ENCODE data around the gene STAG1. TPM values are rescaled to one million over a fixed set of nuclear protein-coding genes. Genes with fewer than 3 reads are reported as not detected.

The STAG1 gene
- total and polyA plus RNA-seq, 2 of the 13 experiments (the other 11 are each of a cell fraction or from before 2014, with no cell fraction given), result 6.2 to 25.9 TPM

DNA sequence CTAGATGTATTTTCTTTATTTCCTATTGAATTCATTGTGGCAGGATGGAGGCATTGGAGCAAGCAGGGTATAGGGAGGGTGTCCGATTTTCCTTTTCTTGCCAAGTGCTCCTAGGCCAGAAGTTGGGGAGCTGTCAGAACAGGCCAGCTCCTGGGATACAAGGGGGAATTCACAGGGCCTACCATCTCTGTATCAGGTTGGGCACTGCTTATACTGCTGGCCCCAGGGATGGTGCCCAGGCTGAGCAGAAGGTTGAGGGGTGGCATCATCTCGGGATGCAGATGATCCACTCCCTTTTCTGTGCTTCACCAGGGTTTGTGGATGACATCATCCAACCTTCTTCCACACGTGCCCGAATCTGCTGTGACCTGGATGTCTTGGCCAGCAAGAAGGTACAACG is 422.6 kb downstream of the STAG1 start:
- Histone ChIP-seq H3K79me2 (ENCODE audit: insufficient read depth, low read length) (no peaks in the 10 kb centered on the region), H3K4me3 (replicated peaks in 1 of 3; ENCODE audit: insufficient read depth in 1 of 3, low read depth in 2 of 3, low read length in 3 of 3) (no peak overlapping the region), H3K27me3 (ENCODE audit: control insufficient read depth in 1 of 2, insufficient read depth in 2 of 2, low read length in 2 of 2) (no peaks in the 10 kb centered on the region), H3K4me1 (ENCODE audit: insufficient read depth, low read length) (0 out of 2 replicates have a peak, but pooled peaks cover 4% of the 10 kb centered on the region), H2AFZ (ENCODE audit: low read length) (no peak overlapping the region), H3K27ac (ENCODE audit: extremely low read length, insufficient read depth, low read length) (no peak overlapping the region), H3K36me3 (replicated peaks in 1 of 2; ENCODE audit: control insufficient read depth in 1 of 2, insufficient read depth in 2 of 2, low read length in 2 of 2) (peaks cover 23 to 59% of the 10 kb centered on the region in 2 experiments; a peak in 4 of 5 replicates), H4K20me1 (ENCODE audit: insufficient read depth, low read length) (no peaks in the 10 kb centered on the region), H3K9ac (ENCODE audit: insufficient read depth, low read depth, low read length) (no peak overlapping the region), H3K9me3 (ENCODE audit: low read length) (no peaks in the 10 kb centered on the region), H3K4me2 (ENCODE audit: low read depth, low read length) (no peak overlapping the region)
- FAIRE-seq (no peak), ATAC-seq (no peak), DNase-seq (ENCODE audit: low spot score) (no peak)
- CTCF ChIA-PET (ENCODE audit: low intra/inter-chr PET ratio, low total read pairs), result no interaction called here
- in situ Hi-C loops (cut with HindIII; ENCODE audit: extremely low pct_ligation_motif_present, low pct_unique_long_range_greater_than_20kb) (no loop called here), intact Hi-C loops (cut with micrococcal nuclease; ENCODE audit: unreplicated experiment) (no loop called here)
- POLR2A ChIA-PET, result no interaction called here
- no TSS peak for BruUV-seq (replicated peaks)
- 88% methylated on average over 5 of the region's 5 CpGs for WGBS (ENCODE audit: low lambda C conversion rate)
- TF ChIP-seq RBM22 (optimal IDR thresholded peaks at IDR 0.05; ENCODE audit: low read length) (peak; percentile 21), ATF7 (IDR thresholded peaks at IDR 0.05) (peak; percentile 76), ATF7 (CRISPR knock-in tag; IDR thresholded peaks at IDR 0.05) (no peak), ZNF446 (CRISPR knock-in tag; IDR thresholded peaks at IDR 0.05) (no peak), MTF2 (CRISPR knock-in tag; IDR thresholded peaks at IDR 0.05; ENCODE audit: borderline replicate concordance) (no peak), TARDBP (CRISPR knock-in tag; IDR thresholded peaks at IDR 0.05) (no peak), SP4 (CRISPR knock-in tag; IDR thresholded peaks at IDR 0.05) (no peak), ZNF772 (CRISPR knock-in tag; IDR thresholded peaks at IDR 0.05) (no peak), SP5 (CRISPR knock-in tag; IDR thresholded peaks at IDR 0.05; ENCODE audit: borderline replicate concordance, low read depth) (no peak), AKAP8 (CRISPR knock-in tag; IDR thresholded peaks at IDR 0.05) (no peak), POLR2AphosphoS5 (IDR thresholded peaks at IDR 0.05; ENCODE audit: low read depth, low read length) (no peak), GPN1 (CRISPR knock-in tag; IDR thresholded peaks at IDR 0.05; ENCODE audit: borderline replicate concordance) (no peak), ZNF879 (CRISPR knock-in tag; IDR thresholded peaks at IDR 0.05) (no peak), ZNF577 (CRISPR knock-in tag; IDR thresholded peaks at IDR 0.05; ENCODE audit: borderline replicate concordance, low read depth) (no peak)
- TF ChIP-seq, protein P1, sequence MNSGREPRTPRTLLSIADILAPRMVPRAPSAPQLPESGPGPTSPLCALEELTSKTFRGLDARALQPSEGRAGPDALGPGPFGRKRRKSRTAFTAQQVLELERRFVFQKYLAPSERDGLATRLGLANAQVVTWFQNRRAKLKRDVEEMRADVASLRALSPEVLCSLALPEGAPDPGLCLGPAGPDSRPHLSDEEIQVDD (CRISPR knock-in tag; IDR thresholded peaks at IDR 0.05; ENCODE audit: borderline replicate concordance), result no peak
- TF ChIP-seq, protein P2, sequence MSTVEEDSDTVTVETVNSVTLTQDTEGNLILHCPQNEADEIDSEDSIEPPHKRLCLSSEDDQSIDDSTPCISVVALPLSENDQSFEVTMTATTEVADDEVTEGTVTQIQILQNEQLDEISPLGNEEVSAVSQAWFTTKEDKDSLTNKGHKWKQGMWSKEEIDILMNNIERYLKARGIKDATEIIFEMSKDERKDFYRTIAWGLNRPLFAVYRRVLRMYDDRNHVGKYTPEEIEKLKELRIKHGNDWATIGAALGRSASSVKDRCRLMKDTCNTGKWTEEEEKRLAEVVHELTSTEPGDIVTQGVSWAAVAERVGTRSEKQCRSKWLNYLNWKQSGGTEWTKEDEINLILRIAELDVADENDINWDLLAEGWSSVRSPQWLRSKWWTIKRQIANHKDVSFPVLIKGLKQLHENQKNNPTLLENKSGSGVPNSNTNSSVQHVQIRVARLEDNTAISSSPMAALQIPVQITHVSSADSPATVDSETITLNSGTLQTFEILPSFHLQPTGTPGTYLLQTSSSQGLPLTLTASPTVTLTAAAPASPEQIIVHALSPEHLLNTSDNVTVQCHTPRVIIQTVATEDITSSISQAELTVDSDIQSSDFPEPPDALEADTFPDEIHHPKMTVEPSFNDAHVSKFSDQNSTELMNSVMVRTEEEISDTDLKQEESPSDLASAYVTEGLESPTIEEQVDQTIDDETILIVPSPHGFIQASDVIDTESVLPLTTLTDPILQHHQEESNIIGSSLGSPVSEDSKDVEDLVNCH (CRISPR knock-in tag; IDR thresholded peaks at IDR 0.05), result no peak
- TF ChIP-seq, protein P3, sequence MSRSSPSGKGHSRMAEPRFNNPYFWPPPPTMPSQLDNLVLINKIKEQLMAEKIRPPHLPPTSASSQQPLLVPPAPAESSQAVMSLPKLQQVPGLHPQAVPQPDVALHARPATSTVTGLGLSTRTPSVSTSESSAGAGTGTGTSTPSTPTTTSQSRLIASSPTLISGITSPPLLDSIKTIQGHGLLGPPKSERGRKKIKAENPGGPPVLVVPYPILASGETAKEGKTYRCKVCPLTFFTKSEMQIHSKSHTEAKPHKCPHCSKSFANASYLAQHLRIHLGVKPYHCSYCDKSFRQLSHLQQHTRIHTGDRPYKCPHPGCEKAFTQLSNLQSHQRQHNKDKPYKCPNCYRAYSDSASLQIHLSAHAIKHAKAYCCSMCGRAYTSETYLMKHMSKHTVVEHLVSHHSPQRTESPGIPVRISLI (CRISPR knock-in tag; IDR thresholded peaks at IDR 0.05; ENCODE audit: borderline replicate concordance), result no peak
- TF ChIP-seq, protein P4, sequence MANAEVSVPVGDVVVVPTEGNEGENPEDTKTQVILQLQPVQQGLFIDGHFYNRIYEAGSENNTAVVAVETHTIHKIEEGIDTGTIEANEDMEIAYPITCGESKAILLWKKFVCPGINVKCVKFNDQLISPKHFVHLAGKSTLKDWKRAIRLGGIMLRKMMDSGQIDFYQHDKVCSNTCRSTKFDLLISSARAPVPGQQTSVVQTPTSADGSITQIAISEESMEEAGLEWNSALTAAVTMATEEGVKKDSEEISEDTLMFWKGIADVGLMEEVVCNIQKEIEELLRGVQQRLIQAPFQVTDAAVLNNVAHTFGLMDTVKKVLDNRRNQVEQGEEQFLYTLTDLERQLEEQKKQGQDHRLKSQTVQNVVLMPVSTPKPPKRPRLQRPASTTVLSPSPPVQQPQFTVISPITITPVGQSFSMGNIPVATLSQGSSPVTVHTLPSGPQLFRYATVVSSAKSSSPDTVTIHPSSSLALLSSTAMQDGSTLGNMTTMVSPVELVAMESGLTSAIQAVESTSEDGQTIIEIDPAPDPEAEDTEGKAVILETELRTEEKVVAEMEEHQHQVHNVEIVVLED (CRISPR knock-in tag; IDR thresholded peaks at IDR 0.05; ENCODE audit: borderline replicate concordance), result no peak

Measured in HepG2 (cell line).